HG02870 (cell line): ENCODE results near the gene VAV2.
A peak's percentile ranks its signal among the peaks of the same experiment; 100 is the strongest.

Experiments
- ATAC-seq: cut with Tn5 transposase; IDR thresholded peaks from one replicate; pipeline ENCODE4 v1.9.1; 2021; ENCODE audit warnings: mild to moderate bottlenecking, moderate library complexity; ENCODE audit not compliant: unreplicated experiment

The VAV2 gene

GRCh38 chr9:133991964-133992779, at the start of gene VAV2:
TSS of gene VAV2 (minus strand) at chr9:133992324. CDS start at chr9:133992278, 46 bp downstream.
- ATAC-seq = peak; percentile 37

- no peak for ATAC-seq
Measured at GRCh38 chr9:134041649-134041962, 49.5 kb upstream of the VAV2 start.

DNA sequence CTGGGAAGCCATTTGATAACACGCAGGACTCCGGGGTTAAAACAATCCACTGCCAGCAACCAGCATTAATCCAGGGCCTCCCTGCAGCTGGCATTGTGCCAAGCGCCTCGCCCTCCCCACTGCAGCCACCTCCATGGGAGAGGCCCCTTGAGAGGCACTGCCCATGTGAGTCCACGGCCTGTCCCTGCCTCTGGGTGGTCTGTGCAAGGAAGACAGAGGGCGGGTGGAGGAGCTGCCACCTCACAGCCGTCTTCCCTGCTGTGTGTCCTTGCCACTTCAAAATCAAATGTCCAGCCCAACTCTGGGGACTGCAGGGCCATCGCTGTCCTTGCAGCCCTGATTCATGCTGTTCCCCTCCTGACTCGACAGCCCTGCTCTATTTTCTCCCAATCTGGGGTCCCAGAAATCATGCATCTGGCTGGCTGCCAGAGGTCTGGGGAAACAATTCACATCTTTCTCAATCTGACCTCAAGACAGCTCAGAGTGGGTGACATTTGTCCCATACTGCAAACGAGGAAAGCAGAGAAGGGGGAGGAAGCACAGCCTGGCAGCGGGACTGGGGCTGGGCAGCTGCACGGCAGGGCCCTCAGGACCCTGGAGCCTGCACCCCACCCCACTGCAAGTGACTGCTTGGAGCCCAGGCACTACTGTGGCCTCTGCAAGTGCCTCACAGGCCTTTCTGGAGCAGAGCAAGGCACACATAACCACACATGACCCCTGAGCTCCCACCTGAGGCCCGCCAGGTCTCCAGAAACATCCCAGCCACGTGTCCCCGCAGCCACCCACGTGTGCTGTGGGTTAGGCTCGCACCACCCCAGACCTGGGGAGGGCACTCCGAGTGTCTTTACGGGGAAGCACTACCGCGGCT, 48.9 kb upstream of the VAV2 start:
- ATAC-seq = no peak

DNA sequence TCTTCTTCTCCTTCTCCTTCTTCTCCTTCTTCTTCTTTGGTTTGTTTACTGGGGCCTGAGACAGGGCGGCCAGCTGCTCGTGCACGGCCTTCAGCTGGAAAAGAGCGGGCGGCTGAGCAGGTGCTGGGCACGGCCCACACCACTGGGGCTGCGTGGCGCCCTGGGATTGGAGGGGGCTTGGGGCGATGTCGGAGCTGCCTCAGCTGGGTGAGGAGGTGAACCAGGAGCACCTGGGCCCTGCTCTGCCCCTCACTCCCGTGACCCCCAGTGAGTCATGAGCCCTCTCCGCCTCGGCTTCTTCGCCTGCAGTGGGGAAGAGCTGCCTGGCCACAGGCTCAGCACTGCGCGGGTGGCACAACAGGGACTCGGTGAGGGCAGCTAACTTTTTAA, 48.0 kb upstream of the VAV2 start:
- ATAC-seq = no peak

GRCh38 chr9:134039386-134040175, 47.5 kb upstream of the VAV2 start:
- ATAC-seq = no peak

DNA sequence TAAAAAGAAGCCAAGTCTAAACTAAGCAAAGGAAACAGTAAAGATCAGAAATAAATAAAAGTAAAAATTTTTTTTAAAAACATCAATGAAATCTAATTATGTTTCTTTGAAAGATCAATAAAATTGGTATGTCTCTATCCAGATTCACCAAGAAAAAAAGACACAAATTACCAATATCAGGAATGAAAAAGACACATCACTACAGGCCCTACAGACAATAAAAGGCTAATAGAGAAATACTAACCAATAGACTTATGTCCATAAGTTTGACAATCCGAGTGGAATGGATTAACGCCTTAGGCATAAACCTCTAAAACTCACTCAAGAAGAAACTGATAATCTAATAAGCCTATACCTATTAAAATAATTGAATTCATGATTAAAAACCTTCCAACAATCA, 45.5 kb upstream of the VAV2 start:
- ATAC-seq = no peak

DNA sequence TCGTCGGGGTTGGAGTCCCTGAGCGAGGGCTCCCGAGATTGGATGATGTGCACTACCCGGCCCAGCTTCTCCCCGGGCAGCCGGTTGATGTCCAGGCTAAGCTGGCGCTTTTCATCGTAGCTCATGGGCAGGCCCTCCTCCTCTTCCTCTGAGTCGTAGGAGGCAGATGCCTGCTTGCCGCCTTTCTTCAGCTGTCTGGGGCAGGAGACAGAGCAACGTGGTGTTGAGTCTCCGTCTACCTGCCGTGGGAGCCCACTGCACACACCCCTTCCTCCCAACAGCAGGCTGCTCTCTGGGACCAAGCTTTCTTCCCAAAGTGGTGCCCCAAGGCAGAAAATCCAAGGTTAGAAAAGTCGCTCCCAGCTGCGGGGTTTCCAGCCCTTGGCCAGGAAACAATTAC, 44.0 kb upstream of the VAV2 start:
- no peak for ATAC-seq

DNA sequence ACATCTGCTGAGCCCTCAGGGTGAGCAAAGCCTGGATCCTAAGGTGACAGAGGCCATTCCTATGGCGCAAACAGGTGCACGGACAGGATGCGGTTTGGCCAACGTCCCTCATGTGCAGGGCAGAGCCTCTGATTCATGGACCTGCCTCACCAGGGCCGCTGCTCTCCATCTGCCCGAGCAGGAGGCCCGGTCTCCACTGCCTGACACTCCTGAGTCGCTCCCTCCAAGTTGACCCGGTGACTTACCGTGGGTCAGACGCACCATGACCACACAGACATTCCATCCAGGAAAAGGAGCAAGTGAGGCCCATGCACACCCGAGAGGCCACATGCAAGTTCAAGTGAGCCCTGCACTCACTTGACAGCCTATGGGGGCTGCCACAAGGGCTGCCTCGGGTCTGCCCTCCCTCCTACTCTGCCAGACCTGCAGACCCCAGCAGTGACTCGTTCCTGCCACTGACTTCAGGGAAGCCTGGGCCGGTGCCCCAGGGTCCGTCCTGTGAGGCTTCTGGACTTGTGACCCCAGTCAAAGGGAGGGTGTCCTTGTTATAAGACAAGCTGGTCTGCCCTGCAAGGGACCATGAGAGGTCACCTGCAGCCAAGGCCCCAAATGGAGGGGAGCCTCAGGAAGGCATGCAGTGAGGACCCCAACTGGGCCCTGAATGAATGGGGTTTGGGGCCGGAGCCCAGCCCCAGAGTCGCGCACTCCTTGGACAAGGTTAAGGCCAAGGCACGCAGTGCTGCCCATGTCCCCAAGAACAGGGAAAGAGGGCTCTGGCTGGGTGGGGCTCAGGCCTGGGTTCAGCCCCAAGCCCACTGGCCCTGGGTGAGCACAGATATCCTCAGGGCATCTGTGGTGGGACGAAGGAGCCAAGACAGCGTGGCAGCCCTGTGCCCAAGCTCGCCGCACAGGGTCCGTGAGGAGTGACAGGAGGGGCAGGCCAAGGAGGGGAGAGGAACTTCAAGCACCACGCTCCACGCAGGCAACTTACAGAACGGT, 43.2 kb upstream of the VAV2 start:
- ATAC-seq = no peak

DNA sequence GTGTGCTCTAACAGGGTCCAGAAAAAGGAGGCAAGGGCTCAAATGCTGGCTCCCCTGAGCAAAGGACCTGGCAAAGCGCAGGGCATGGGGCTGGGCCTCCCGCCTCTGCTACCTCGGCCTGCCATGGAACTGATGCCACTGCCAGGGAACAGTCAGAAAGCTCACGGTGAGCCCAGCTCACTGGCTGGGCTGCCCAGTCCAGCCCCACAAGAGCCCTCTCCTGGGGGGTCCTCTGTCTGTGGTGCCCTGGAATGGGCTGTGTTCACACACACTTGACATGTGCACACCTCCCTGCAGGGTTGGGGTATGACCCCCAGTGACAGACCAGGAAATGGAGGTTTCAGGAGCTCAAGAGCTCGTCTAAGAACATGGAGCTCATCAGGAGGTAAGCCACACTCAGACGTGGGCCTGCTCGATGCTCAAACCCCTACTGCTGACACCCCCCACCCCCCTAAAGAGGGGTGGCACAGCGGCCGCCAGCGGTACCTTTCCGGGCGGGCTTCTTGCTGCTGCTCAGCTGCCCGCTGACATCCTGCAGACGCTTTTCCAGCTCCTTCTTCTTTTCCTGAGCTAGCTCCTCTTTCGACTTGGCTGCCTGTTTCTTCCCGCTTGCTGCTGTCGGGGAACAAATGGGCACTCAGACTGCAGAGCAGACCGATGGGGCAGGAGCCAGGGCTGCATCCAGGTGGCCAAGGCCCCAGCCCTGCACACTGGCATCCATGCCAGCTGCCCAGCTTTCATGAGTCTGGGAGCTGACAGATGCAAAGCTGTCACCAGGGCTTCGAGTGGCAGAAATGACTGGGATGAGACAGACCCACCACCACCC, 42.3 kb upstream of the VAV2 start:
- ATAC-seq = no peak

GRCh38 chr9:134033516-134034214, 41.5 kb upstream of the VAV2 start:
- ATAC-seq = no peak

DNA sequence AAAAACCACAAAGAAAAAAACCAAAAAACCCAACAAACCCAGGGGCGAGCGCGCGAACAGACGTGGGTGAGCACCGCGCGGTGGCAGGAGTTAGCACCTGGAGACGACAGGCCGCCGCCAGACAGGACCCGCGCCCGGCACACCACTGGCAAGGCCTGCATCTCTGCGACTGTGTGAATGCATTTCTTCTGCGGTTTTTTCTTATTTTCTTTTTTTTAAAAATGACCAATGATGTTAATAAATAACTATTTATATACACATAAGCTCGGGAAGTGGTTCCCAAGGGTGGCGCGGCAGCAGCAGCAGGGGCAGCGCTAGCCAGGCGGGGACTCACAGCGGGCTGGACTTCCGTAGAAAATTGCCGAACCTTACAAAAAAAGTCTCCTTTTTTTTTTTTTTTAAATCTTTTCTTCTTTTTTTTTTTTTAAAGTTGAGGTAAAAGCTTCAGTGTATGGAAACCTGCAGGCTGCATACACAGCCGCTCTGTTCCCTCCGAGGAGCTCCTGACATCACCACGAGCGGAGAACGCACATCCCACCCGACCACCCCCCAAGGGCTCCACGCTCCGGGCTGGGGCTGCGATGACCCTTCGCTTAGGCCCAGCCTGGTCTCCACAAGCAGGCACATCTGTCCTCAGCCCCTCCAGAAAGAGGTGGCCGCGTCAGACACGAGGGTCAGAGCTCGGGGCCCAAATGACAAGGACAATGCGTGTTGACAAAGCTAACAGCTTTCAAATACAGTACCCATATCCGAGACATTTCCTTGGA, 40.5 kb upstream of the VAV2 start:
- no peak for ATAC-seq

DNA sequence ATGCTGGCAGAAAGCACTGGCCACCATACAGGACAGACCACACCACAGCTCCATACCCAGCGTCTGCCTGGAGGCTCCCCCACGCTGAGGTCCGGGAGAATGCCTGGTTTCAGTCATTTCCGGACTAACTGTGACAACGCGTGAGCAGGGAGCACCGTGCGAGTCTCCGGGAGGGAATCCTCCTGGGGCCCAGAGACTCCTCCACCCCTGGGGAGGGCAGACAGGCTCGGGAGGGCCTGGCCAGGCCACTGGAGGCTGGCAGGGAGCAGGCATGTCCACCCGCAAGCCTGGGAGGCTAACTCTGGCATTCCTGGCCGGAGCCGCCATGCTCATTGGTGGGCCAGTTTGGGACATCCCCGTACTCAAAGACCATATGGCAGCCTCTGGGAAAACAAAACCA, 39.7 kb upstream of the VAV2 start:
- no peak for ATAC-seq

DNA sequence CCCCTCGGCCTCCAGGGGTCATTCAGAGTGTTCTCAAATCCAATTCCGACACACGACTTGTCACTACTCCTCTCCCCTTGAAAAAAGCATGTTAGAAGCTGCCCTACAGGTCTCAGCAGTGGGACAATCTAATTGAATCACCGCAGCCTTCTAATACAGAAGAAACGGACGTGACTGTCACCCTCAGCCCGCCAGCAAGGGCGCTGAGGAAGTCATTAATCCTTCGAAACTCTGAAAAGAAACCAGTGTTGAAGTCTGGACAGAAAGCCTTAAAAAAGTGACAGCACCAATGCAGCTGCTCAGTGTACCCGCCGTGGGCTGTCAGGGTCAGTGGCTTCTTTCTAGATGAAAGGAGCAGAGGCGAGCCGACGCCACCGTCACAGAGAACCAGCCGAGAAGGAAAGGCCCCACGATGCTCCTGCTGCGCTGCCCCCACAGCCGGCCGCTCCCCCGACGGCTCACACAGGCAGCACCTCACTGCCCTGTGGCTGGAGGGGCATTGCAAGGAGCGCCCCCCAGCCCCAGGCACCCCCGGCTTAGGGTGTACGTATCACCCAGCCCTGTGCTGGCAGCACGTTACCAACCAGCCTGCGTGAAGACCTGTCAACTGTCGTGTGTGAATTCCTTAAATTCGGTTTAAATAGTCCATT, 38.8 kb upstream of the VAV2 start:
- ATAC-seq = no peak

- no peak for ATAC-seq
Measured at GRCh38 chr9:134029248-134030226, 37.4 kb upstream of the VAV2 start.

DNA sequence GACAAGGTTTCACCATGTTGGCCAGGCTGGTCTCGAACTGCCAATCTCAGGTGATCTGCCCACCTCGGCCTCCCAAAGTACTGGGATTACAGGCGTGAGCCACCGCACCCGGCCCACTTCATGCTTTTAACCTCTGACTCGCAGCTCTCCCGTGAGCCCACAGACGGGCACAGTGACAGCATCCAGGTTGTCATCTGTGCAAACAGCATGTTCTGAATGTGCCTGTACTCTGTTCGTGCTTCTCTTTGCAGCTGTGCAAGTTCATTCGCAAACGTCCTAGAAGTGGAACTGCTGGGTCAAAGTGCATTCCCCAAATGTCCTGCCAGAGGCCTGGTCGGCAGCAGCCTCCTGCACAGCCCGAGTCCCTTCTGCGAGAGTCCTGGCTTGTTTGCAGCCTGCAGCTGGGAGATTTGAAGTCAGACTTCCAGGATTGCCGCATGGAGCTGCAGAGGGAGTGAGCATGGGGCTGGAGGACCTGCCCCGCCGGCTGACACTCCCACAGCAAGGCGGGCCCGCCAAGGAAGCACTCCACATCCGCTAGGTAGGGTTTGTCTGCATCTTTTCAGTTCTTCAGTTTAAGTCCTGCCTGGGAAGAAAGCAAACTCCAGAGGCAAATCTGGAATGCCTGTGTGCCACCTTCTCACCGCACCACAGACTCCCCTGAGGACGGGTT, 36.6 kb upstream of the VAV2 start:
- no peak for ATAC-seq

DNA sequence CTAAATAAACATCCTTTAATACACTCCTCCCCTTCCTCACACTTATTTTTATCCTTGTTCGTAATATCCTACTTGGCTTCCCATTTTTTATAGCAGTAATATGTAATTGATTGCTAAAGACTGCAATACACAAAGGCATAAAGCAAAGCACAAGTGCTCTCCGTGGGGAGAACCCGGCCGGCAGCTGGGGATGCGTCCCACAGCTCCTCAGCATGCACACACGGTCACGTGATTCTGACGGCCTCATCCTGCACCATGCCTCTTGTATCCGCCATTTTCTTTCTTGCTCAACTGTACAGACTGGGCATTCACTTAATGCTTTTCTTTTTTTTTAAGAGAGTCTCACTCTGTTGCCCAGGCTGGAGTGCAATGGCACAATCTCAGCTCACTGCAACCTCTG, 36.0 kb upstream of the VAV2 start:
- ATAC-seq = no peak
